Measurements from ENCODE around the gene P3R3URF.

Gene P3R3URF

GRCh38 chr1:46193285-46193684 is 17.0 kb upstream of the P3R3URF start:
- DNase-seq = no peak

DNA sequence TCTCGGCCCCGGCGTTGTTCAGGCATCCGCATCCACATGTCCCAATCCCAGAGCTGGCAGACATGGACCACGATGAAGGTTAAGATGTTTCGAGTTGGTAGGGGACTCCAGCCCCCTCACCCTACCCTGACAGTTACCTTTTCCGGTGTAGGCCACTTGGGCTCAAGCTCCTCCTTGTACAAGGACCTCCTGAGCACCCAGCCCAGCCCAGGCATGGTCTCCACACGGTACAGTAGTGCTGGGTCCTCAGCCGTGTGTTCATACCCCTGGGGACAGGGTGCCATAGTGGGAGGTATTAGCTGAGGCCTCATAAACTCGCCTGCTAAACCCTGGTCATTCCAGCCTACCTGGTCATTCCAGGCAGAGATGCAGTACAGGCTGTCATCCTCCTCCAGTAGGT is 15.9 kb upstream of the P3R3URF start:
- DNase-seq = no peak

- DNase-seq = no peak
Observed at GRCh38 chr1:46191033-46191701, 14.9 kb upstream of the P3R3URF start.

- no peak for DNase-seq
Observed at GRCh38 chr1:46190539-46190938, 14.3 kb upstream of the P3R3URF start.

- DNase-seq = peak; percentile 37
Observed at GRCh38 chr1:46188295-46189030, 12.2 kb upstream of the P3R3URF start.

GRCh38 chr1:46187106-46187869 is 11.0 kb upstream of the P3R3URF start:
- peak; percentile 91 for DNase-seq

DNA sequence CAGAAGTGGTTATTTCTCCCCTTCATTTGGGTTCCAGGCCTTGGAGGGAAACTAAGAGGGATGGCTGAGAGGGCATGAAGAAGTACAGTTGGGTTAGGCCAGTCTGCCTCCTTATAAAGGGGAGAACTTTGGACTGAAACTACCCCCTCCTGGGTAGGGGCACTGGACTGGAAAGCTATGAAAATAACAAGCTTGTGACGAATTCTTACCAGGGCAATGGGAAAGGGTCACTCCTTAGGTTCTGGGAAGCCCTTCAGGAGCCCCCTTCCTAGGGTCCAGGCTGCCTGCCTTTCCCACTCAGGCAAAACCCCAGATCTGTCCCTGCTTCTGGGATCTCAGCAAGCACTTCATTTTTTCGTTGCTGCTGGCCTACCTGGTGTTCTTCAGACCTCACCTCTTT is 9.8 kb upstream of the P3R3URF start:
- no peak for DNase-seq

DNA sequence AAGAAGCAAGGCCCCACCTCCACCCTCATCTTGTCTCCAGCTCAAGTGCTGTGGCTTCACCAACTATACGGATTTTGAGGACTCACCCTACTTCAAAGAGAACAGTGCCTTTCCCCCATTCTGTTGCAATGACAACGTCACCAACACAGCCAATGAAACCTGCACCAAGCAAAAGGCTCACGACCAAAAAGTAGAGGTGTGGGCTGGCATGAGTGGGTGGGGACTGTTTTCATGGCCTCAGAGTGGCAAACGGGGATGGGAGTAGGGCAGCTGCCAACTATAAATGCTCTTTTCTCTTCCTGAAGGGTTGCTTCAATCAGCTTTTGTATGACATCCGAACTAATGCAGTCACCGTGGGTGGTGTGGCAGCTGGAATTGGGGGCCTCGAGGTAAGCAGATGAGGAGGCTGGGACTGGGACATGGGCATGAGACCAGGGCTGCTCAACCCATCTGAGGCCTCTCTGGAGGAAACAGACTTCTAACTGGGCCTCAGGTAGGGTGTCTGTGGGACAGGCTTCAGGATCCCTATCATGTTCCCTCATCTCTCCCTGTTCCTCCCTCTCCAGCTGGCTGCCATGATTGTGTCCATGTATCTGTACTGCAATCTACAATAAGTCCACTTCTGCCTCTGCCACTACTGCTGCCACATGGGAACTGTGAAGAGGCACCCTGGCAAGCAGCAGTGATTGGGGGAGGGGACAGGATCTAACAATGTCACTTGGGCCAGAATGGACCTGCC is 8.8 kb upstream of the P3R3URF start:
- no peak for DNase-seq

DNA sequence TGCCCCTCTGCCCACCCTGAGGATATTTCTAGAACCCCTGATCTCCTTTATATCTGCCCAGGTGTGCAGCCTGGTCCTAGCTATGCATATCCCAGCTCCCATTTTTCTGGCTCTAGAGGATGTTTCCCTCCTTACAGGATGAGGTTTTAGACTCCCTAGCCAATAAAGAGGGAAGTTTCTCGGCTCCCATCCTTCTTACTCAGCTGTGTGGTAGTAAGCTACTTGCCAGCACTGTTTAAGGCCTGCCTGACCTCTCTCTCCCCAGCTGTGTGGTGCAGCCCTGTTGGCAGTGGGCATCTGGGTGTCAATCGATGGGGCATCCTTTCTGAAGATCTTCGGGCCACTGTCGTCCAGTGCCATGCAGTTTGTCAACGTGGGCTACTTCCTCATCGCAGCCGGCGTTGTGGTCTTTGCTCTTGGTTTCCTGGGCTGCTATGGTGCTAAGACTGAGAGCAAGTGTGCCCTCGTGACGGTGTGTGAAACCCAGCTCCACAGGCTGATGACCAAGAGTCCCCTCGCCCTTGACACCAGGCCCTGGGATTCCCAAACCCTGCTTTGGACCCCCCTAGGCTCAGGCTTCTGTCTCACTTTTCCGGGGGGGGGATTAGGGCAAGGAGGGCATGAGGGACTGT is 7.8 kb upstream of the P3R3URF start:
- DNase-seq = no peak

DNA sequence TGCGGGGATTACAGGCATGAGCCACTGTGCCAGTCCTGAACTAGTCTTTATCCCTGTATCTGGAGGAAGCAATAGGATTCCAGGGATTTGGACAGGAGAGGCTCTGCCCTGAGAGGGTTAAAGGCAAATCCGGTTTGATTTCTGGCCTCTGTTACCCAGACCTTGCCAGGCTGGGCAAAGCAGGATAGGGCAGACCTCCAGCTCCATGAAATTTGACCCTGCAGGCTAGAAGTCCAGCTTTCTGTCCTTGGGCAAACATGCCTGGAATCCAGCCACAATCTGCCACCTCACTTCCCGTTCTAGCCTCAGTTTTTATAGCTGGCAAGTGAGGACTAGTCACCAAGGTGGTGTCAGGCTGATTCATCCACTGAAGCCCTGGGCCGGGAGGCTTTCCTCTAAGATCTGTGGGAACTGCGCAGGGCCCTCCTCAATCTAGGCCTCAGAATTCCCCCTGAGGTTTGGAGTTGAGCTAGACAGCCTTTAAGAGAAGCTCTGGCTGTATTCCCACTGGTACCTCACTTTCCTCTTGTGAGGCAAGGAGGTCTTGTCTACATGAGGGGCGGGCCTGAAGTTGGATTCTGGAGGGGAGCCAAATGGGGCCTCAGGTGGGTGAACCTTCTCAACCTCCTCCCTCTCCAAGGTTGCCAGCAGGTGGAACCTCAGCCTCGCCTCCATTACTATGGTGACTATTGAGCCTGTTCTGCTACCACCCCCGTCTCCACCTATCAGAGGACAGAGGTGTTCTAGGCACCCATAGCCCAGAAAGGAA is 7.0 kb upstream of the P3R3URF start:
- peak; percentile 88 for DNase-seq

DNA sequence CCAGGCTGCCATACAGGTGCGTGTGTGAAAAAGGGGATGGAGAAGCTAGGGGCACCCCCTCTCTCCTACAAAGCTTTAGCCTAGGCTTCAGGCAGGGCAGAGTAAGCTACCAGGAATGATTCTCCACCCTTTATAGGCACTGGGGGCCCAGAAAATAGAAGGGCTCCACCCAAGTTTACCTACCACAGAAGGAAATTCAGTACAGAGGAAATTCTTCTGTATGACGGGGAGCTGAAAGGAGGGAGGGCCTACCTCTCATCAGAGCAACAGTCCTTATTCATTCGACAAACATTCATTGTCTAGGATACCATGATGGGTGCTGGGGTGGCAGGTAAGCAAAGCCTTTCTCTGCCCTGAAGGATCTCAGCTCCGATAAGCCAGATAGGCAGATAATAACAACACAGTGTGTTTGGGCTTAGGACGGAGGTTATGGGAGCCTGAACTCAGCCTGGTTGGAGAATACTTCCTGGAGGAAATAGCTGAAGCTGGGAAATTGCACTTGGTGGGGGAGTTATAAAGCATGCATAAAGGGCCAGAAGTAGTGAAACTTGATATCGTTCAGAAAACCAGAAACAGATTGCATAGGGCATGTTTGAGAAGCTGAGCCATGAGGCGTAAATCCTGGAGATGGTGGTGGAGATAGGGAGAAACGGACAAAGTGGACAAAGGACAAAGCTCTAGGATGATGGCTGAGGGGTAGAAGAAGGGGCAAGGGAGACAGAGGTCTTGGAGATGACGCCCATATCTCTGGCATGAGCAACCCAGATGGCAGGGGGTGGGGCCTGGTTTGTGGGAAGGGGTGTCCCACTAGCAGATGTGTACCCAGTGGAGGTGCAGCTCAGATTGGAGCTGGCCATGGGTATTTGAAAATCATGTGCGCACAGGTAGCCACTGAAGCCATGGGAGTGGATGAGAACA is 5.3 kb upstream of the P3R3URF start:
- no peak for DNase-seq

DNA sequence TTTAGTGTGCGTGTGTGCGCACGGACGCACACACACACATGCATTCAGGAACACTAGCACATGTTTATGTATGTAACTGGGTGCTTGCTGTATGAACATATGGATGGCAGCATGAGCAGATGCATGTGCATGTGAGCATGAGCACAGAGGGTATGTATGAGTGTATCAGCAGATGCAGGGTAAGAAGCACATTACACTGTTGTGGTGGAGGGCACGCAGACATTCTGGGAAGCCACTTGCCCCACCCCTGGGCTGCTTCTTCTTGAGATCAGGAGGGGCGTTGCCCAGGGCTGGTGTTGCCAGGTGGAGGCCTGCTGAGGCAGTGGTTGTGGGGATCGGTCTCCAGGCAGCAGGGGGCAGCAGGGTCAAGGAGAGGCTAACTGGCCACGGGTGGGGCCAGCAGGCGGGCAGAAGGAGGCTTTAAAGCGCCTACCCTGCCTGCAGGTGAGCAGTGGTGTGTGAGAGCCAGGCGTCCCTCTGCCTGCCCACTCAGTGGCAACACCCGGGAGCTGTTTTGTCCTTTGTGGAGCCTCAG is 3.9 kb upstream of the P3R3URF start:
- DNase-seq = peak; percentile 52

GRCh38 chr1:46179138-46180081 is 3.1 kb upstream of the P3R3URF start:
- peak; percentile 92 for DNase-seq

DNA sequence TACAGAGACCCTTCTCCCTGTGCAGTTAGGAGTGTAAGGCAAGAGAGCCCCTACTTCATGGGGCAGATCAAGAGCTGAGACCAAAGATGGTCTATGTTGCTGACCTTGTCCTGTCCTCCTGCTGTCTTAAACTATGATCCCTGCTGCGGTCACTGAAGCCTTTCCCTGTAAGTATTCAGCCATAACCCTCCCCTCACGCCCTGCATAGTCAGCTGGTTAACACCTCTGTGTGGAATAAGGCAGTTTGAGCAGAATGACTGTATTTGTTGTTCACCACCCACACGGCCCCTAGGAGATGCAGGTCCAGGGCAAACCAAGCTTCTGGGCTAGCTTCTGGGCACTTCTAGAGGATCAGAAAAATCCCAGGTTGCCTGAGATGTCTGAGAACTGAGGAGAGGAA is 1.0 kb downstream of the P3R3URF start:
- DNase-seq = no peak

DNA sequence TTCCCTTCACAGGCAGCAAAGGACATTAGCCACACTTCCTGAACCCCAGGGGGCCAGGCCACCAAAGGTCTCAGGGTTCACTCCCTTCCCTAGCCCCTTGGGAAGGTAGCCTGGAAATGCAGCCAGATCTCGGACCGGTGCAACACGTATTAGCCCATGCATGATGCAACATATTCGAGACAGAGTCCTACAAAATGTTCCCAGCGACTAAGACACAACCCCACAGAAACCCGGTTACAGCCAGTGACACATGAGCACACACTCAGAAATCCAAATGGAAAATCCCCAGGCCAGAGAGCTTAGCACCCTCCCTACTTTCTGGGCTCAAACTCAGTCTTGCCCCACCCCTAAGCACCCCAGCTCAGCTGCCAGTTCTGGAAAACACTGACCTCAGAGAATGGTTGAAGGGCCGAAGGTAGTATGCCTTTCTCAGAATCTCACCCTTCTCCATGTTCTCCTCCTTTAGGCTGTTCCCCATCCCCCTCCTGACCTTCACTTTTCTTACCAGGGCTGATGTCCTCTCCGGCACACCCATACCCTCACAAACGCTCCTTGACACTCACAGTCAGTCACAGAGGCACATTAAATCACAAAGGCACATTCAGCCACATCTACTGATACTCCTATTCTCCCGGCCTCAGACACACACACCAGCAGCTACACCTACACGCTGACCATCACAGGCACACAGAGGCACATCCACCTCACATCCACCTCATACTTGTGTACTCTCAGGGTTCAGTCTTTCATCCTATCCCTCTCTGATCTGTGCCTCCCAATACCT is 1.6 kb downstream of the P3R3URF start, which contains the start of gene TSPAN1:
TSPAN1 (plus strand) TSS at position 640 of the 784 bp plus-strand sequence. CDS start 6,021 bp downstream, outside the sequence.
- no peak for DNase-seq

GRCh38 chr1:46173361-46173856 is 2.9 kb downstream of the P3R3URF start:
- DNase-seq = no peak

DNA sequence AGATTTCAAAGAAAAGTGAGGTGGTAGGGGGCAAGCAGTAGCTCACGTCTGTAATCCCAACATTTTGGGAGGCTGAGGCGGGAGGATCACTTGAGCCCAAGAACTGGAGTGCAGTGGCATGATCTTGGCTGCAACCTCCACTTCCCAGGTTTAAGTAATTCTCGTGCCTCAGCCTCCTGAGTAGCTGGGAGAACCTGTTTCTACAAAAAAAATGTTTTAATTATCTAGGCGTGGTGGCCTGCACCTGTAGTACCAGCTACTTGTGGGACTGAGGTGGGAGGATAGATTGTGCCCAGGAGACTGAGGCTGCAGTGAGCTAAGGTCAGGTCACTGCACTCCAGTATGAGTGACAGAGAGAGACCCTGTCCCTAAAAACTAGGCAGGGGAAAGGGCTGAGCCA is 4.0 kb downstream of the P3R3URF start:
- no peak for DNase-seq

- no peak for DNase-seq
Observed at GRCh38 chr1:46171871-46172270, 4.4 kb downstream of the P3R3URF start.
